ENCODE data around the gene LCN15.
"Not testable (repeated sequence)": the region's sequence is repeated elsewhere in the genome, so short reads cannot be mapped to it uniquely, and the experiment has no call there.

LCN15 gene

DNA sequence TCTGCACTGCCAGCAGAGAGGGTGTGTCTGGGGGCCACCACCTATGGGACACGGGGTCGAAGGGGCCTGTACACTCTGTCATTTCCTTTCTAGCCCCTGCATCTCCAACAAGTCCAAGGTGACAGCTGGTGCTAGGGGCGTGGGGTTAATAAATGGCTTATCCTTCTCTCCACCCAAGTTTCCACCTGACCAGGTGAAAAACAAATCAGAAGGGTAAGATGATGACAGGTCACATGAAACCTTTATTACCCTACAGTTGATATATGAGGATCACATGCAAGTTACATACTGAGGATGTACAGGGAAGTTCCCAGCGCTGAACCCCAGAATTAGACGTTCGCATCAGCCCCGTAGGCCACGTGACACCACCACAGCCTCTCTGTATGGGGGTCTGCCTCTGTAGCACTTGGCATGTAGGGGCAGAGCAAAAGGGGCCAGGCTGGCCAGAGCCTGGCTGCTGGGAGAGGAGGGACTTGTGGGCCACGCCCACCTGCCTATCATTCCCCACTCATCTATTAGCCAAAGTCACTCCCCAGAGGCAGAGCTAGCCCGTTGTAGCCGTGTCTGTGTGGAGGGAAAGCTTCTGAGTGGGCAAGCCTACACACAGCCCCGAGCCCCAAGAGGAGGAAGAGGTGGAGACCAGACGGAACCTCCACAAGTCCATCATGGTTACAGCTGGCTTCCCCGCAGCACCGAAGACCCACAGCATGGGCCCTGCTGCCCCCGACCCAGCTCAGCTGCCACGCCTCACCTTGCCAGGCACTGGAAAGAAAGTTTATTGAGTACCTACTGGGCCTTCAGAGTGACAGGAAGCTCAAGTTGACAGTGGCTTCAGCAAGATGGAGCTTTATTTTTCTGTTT, 29.0 kb upstream of the LCN15 start:
- no peak for DNase-seq

- no peak for DNase-seq
Measured at GRCh38 chr9:136792321-136793085, 28.2 kb upstream of the LCN15 start.

DNA sequence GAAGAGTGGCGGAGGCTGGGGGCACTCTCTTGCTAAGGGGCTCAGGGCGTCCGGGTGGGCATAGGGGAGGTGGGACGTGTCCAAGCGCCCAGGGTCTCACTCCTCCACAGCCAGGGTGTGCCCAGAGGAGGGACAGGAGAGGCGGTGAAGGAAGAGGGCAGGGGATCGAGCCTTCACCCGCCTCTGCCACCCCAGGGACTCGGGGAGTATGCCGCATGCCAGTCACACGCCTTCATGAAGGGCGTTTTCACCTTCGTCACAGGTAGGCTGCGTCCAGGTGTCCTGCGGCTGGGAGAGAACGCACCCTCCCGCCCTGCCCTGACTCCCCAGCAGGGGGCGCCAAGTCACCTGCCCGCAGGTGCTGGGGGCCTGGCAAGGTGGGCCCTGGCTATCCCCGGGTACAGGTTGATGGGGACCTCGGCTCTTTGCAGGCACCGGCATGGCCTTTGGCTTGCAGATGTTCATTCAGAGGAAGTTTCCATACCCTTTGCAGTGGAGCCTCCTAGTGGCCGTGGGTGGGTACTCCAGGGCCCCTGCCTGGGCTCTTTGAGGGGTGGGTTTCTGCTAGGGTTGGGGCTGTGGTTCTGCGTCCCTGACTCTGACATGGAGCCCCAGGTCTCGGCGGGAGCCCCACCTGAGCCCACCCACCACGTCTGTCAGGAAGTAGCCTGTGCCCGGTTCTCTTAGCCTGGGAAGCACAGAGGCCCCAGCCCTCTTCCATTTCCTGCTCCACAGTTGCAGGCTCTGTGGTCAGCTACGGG, 27.4 kb upstream of the LCN15 start:
- DNase-seq, result peak; percentile 70

- DNase-seq, result peak; percentile 100
Measured at GRCh38 chr9:136790640-136791515, 26.6 kb upstream of the LCN15 start, which contains the start of gene TMEM141. TSS of gene TMEM141 (plus strand) at chr9:136791344. CDS start at chr9:136791371, 27 bp downstream.

DNA sequence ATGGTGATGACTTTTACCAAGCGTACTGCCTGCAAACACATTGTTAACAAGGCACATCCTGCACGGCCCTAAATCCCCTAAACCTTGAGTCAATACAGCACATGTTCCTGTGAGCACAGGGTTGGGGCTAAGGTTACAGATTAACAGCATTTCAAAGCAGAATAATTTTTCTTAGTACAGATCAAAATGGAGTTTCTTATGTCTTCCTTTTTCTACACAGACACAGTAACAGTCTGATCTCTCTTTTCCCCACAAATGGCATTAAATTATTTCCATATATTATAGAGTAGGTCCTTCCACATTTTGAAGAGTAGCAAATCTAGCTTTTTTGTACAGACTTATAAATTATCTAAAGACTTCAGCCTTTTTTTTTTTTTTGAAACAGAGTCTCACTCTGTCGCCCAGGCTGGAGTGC, 25.2 kb upstream of the LCN15 start:
- no peak for DNase-seq

- peak; percentile 23 for DNase-seq
Measured at GRCh38 chr9:136788644-136789522, 24.6 kb upstream of the LCN15 start.

- peak; percentile 63 for DNase-seq
Measured at GRCh38 chr9:136787690-136788400, 23.5 kb upstream of the LCN15 start.

DNA sequence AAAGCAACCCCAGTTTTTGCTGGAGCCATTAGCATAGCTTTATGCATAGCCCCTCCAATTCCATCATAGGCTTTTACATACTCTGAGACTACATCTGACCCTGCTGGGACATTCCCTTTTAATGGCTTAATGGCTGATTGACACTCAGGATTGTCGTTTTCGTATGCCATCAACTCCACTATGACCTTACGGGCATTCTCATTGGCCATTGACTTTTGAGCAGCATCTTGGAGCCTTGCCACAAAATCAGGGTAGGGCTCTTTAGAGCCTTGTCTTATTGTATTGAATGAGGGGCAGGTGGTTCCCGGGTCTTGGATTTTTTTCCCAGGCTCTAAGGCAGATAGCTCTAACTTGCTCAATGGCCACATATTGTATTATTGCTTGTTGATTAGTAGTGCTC, 22.7 kb upstream of the LCN15 start:
- not testable (repeated sequence) for DNase-seq

GRCh38 chr9:136786451-136786850, 22.1 kb upstream of the LCN15 start:
- DNase-seq, result no peak

GRCh38 chr9:136785565-136786355, 21.4 kb upstream of the LCN15 start:
- not testable (repeated sequence) for DNase-seq

GRCh38 chr9:136784997-136785361, 20.7 kb upstream of the LCN15 start:
- DNase-seq, result no peak

DNA sequence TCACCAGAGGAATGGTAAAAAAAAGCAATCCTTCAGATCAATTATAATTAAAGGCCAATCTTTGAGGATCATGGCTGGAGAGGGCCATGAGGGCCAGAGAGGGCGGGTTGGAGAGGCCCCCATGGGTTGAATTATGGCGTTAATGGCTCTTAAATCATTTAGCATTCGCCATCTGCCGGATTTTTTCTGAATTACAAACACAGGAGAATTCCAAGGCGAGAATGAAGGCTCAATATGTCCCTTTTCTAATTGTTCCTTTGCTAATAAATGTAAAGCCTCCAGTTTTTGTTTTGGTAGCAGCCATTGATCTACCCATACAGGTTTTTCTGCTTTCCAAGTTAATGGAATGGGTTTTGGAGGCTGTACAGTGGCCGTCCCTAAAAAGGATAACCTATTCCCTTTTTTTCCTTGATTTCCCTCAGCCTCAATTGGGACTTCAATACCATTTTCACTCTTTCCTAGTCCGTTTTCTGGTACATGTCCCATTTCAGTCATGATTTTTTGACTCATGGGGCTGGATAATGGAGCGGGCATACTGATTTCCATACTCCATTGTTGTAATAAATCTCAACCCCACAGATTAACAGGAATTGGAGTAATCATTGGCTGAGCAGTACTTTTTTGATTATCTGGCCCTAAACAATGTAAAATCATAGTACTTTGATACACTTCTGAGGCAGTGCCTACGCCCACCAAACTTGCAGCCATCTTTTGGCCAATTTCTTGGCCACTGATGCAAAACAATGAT, 20.1 kb upstream of the LCN15 start:
- peak; percentile 11 for DNase-seq

DNA sequence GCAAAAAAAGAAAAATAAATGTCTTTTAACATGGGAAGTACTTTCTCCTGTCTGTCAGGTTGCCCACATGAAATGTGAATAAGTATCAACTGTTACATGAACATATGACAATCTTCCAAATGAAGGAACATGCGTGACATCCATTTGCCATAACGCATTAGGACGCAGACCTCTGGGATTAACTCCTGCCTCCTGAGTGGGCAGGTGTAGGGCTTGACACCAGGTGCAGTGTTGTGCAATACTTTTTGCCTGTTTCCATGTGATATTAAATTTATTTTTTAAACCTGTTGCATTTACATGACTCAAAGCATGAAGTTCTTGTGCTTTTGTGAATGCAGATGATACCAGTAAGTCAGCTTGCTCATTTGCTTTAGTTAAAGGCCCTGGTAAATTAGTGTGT, 18.1 kb upstream of the LCN15 start:
- DNase-seq, result no peak

GRCh38 chr9:136779808-136780207, 15.5 kb upstream of the LCN15 start:
- no peak for DNase-seq

DNA sequence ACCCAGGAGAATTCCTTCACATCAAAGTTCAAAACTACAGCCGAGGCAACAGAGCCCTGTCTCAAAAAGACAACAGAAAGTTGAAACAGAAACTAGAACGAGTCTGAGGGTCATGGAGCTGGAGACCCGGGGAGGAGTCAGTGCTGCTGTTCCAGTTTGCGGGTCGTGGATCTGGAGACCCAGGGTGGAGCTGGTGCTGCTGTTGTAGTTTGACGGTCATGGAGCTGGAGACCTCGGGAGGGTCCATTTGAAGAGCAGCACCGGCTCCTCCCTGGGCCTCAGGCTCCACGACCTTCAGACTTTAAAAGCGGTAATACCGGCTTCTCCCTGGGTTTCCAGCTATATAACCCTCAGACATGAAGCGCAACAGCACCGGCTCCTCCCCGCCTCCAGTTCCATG, 13.0 kb upstream of the LCN15 start:
- DNase-seq, result no peak

GRCh38 chr9:136776947-136777346, 12.6 kb upstream of the LCN15 start:
- no peak for DNase-seq

GRCh38 chr9:136775191-136775590, 10.9 kb upstream of the LCN15 start:
- no peak for DNase-seq

- no peak for DNase-seq
Measured at GRCh38 chr9:136774416-136775045, 10.2 kb upstream of the LCN15 start.

Data from left hindlimb (tissue), 1 donor.